ENCODE measurements around the gene COL24A1. TPM values are rescaled to one million over a fixed set of nuclear protein-coding genes. Genes with fewer than 3 reads are reported as not detected.

The COL24A1 gene
- total and polyA plus RNA-seq, 2 of the 8 experiments (the other 6 are each of a cell fraction or from before 2014, with no cell fraction given), result 0.23 to 1.1 TPM

- Histone ChIP-seq H3K14ac (ENCODE audit: insufficient read length) (no peak overlapping the region), H3K36me3 (ENCODE audit: control insufficient read depth in 2 of 4, insufficient read depth in 4 of 4, low read length in 3 of 4) (no peaks in the 10 kb centered on the region), H3K79me1 (ENCODE audit: low read depth, low read length) (no peaks in the 10 kb centered on the region), H3K27me3 (replicated peaks in 1 of 4; ENCODE audit: control insufficient read depth in 3 of 4, extremely low read depth in 1 of 4, insufficient read depth in 3 of 4, low read length in 3 of 4) (no peaks in the 10 kb centered on the region), H2BK15ac (ENCODE audit: low read length) (no peak overlapping the region), H2AFZ (ENCODE audit: low read length) (no peak overlapping the region), H3K9me3 (ENCODE audit: insufficient read depth in 2 of 2, low read depth in 1 of 2, low read length in 1 of 2) (no peaks in the 10 kb centered on the region), H3K23me2 (ENCODE audit: low read depth, low read length) (no peaks in the 10 kb centered on the region), H2BK120ac (replicated peaks; ENCODE audit: low read depth, low read length) (no peak overlapping the region), H3K56ac (replicated peaks; ENCODE audit: insufficient read length, low read depth, low read length) (no peak overlapping the region), H3K4me3 (ENCODE audit: extremely low read depth in 1 of 4, insufficient read depth in 2 of 4, low read depth in 3 of 4, low read length in 4 of 4) (no peak overlapping the region), H3K4me2 (ENCODE audit: insufficient read depth in 1 of 2, low read depth in 2 of 2, low read length in 2 of 2) (no peak overlapping the region), H3K79me2 (ENCODE audit: control insufficient read depth in 1 of 2, insufficient read depth in 2 of 2, low read length in 2 of 2) (no peaks in the 10 kb centered on the region), H2BK20ac (ENCODE audit: low read length) (no peak overlapping the region), H4K91ac (replicated peaks; ENCODE audit: insufficient read length, low read length) (no peak overlapping the region), H3K9ac (replicated peaks in 1 of 4; ENCODE audit: extremely low read depth in 1 of 4, low read depth in 3 of 4, low read length in 3 of 4) (no peak overlapping the region), H2AK5ac (ENCODE audit: low read depth, low read length) (no peak overlapping the region), H2BK12ac (ENCODE audit: low read depth, low read length) (no peak overlapping the region), H3K23ac (ENCODE audit: insufficient read length) (no peak overlapping the region), H3K4ac (replicated peaks; ENCODE audit: insufficient read length, low read depth, low read length) (no peak overlapping the region), H3K27ac (ENCODE audit: low read depth, low read length) (no peak overlapping the region), H2BK5ac (ENCODE audit: low read depth, low read length) (no peak overlapping the region), H3K18ac (ENCODE audit: extremely low read depth, low read length) (no peak overlapping the region), H4K20me1 (replicated peaks in 1 of 2; ENCODE audit: control insufficient read depth in 1 of 2, insufficient read depth in 2 of 2, low read length in 2 of 2) (no peaks in the 10 kb centered on the region), H4K8ac (ENCODE audit: extremely low read depth, insufficient read depth, low read length) (no peak overlapping the region), H3K4me1 (replicated peaks in 1 of 4; ENCODE audit: control insufficient read depth in 3 of 4, insufficient read depth in 4 of 4, low read length in 3 of 4) (no peaks in the 10 kb centered on the region), H4K5ac (ENCODE audit: insufficient read length, low read depth, low read length) (no peak overlapping the region)
- POLR2A ChIA-PET (ENCODE audit: partially characterized antibody), result no interaction called here
- 82% methylated on average over 2 of the region's 2 CpGs; no CpG with 5 or more reads in 1 of the 2 experiments for WGBS, 2 experiments (ENCODE audit: extremely low coverage in 1 of 2, insufficient coverage in 1 of 2, insufficient read length in 1 of 2, insufficient replicate concordance in 2 of 2, low coverage in 1 of 2, low lambda C conversion rate in 2 of 2, missing lambda C conversion rate in 1 of 2)
- DNase-seq (ENCODE audit: low read depth in 1 of 2, low spot score in 2 of 2) (no peak), FAIRE-seq (no peak)
- CTCF ChIA-PET (ENCODE audit: partially characterized antibody), result interaction anchor here (0.6 to 1.1 kb wide), 4 partner anchors 9 to 655 kb away, joined by 3 to 4 read pairs (median 3); no protein-coding TSS in a partner anchor
- TF ChIP-seq JUND (IDR thresholded peaks at IDR 0.05; ENCODE audit: low read length) (peak; percentile 52; the same call in 1 of the 2 replicates), SIRT6 (IDR thresholded peaks at IDR 0.05; ENCODE audit: low read length) (no peak), RAD21 (IDR thresholded peaks at IDR 0.05 in 1 of 2, conservative IDR thresholded peaks at IDR 0.05 in 1 of 2; ENCODE audit: low read depth in 2 of 2, low read length in 2 of 2) (peak; percentile 31 to 32; a peak in 3 of 4 replicates), TCF12 (IDR thresholded peaks at IDR 0.05; ENCODE audit: low read depth, low read length) (no peak), CBX5 (IDR thresholded peaks at IDR 0.05; ENCODE audit: low read depth, low read length) (no peak), ATF3 (IDR thresholded peaks at IDR 0.05; ENCODE audit: insufficient read depth, low read depth, low read length) (no peak), ZNF274 (IDR thresholded peaks at IDR 0.05; ENCODE audit: borderline replicate concordance, extremely low read depth, low read length) (no peak)
These were observed 306.3 kb downstream of the COL24A1 start for GRCh38 chr1:85850238-85850637.

All from H1 (cell line).